IMR-90 (cell line): ENCODE data around the gene CD2AP. TPM values are rescaled to one million over a fixed set of nuclear protein-coding genes. Genes with fewer than 3 reads are reported as not detected.
"Not testable (repeated sequence)": the region's sequence is repeated elsewhere in the genome, so short reads cannot be mapped to it uniquely, and the experiment has no call there.

Experiments
- ATAC-seq: fragments of 200-7000 bp; cut with Tn5 transposase; 2 replicates; pipeline ENCODE4 v1.9.1; 2020; ENCODE audit warnings: low read depth, mild to moderate bottlenecking, moderate library complexity
- BruUV-seq: library from RNA; stranded (reverse); fragments of 400-500 nt; replicated peaks from 2 replicates; lab custom pipeline; 2021; lab: Mats Ljungman, UMichigan
- CTCF ChIA-PET: fragments of 300-600 bp; formaldehyde crosslinking; extraction: SDS; loops from one replicate; lab custom pipeline; 2021; ENCODE audit warnings: antibody characterized with exemption; lab: Yijun Ruan, JAX
- POLR2A ChIA-PET: fragments of 300-600 bp; sonication (Branson Sonifier 250); formaldehyde crosslinking; loops from one replicate; lab custom pipeline; 2022; ENCODE audit warnings: antibody characterized with exemption; ENCODE audit not compliant: unreplicated experiment; lab: Charles Lee
- DNase-seq: peaks from one replicate; pipeline ENCODE4 v3.0.0; 2013
- H2AFZ ChIP-seq: replicated peaks from 2 replicates; pipeline ENCODE3; 2013; ENCODE audit warnings: low read length, mild to moderate bottlenecking; ENCODE audit not compliant: poor library complexity
- H2AK5ac ChIP-seq: 2 replicates; pipeline ENCODE4 v1.6.1; 2013; ENCODE audit warnings: low read depth, low read length, inconsistent platforms
- H2AK9ac ChIP-seq: replicated peaks from 2 replicates; pipeline ENCODE3; 2013; ENCODE audit warnings: mild to moderate bottlenecking, low read depth, low read length, moderate library complexity; ENCODE audit not compliant: poor library complexity
- H2BK120ac ChIP-seq: 2 replicates; pipeline ENCODE4 v1.6.1; 2013; ENCODE audit warnings: low read depth, low read length, inconsistent platforms
- H2BK15ac ChIP-seq: 3 replicates; pipeline ENCODE4 v1.6.1; 2013; ENCODE audit warnings: low read depth, low read length, inconsistent platforms
- H2BK20ac ChIP-seq: 2 replicates; pipeline ENCODE4 v1.6.1; 2013; ENCODE audit warnings: low read depth, mild to moderate bottlenecking, inconsistent platforms, low read length, moderate library complexity
- H2BK5ac ChIP-seq: 2 replicates; pipeline ENCODE4 v1.6.1; 2013; ENCODE audit warnings: mild to moderate bottlenecking, low read depth, low read length, inconsistent platforms; ENCODE audit not compliant: poor library complexity, severe bottlenecking
- H3K14ac ChIP-seq: replicated peaks from 2 replicates; pipeline ENCODE4 v1.6.1; 2013; ENCODE audit warnings: low read depth, low read length, inconsistent platforms
- H3K18ac ChIP-seq: 2 replicates; pipeline ENCODE4 v1.6.1; 2013; ENCODE audit warnings: low read depth, low read length, control low read depth
- H3K23ac ChIP-seq: 2 replicates; pipeline ENCODE4 v1.6.1; 2013; ENCODE audit warnings: low read depth, low read length, inconsistent platforms
- H3K27ac ChIP-seq: 2 replicates; pipeline ENCODE4 v1.5.1; 2013; ENCODE audit warnings: mild to moderate bottlenecking, control low read depth, low read length; ENCODE audit not compliant: insufficient read depth
- H3K27me3 ChIP-seq: 2 replicates; pipeline ENCODE4 v1.6.1; 2013; ENCODE audit warnings: low read length; ENCODE audit not compliant: control insufficient read depth, insufficient read depth
- H3K36me3 ChIP-seq: 2 replicates; pipeline ENCODE4 v1.6.1; 2013; ENCODE audit warnings: low read length, mixed read lengths; ENCODE audit not compliant: control insufficient read depth, insufficient read depth
- H3K4ac ChIP-seq: 2 replicates; pipeline ENCODE4 v1.6.1; 2013; ENCODE audit warnings: low read depth, low read length, inconsistent platforms
- H3K4me1 ChIP-seq: 2 replicates; pipeline ENCODE4 v1.6.1; 2013; ENCODE audit warnings: low read length, mixed read lengths; ENCODE audit not compliant: control insufficient read depth, insufficient read depth
- H3K4me2 ChIP-seq: 2 replicates; pipeline ENCODE4 v1.6.1; 2013; ENCODE audit warnings: low read depth, mild to moderate bottlenecking, control low read depth, low read length, moderate library complexity
- H3K4me3 ChIP-seq: 2 replicates; pipeline ENCODE4 v1.5.1; 2013; ENCODE audit warnings: low read depth, mild to moderate bottlenecking, control low read depth, low read length, moderate library complexity; ENCODE audit not compliant: insufficient read depth
- H3K56ac ChIP-seq: 2 replicates; pipeline ENCODE4 v1.6.1; 2013; ENCODE audit warnings: low read length, inconsistent platforms; ENCODE audit not compliant: insufficient read depth; ENCODE audit errors: extremely low read depth
- H3K79me1 ChIP-seq, 2 experiments: 2 replicates each; pipeline ENCODE4 v1.6.1; 2013; ENCODE audit warnings: low read length in 2 of 2, inconsistent platforms in 1 of 2, low read depth in 1 of 2
- H3K9ac ChIP-seq: 2 replicates; pipeline ENCODE4 v1.6.1; 2013; ENCODE audit warnings: low read depth, low read length, control low read depth
- H3K9me1 ChIP-seq: 2 replicates; pipeline ENCODE4 v1.6.1; 2013; ENCODE audit warnings: low read length, inconsistent platforms; ENCODE audit not compliant: insufficient read depth
- H3K9me3 ChIP-seq: 2 replicates; pipeline ENCODE4 v1.6.1; 2013; ENCODE audit warnings: low read length; ENCODE audit not compliant: control insufficient read depth, insufficient read depth
- H4K20me1 ChIP-seq: 2 replicates; pipeline ENCODE4 v1.6.1; 2013; ENCODE audit warnings: low read length, inconsistent platforms; ENCODE audit not compliant: insufficient read depth
- H4K5ac ChIP-seq: 2 replicates; pipeline ENCODE4 v1.6.1; 2013; ENCODE audit warnings: mild to moderate bottlenecking, low read depth, low read length, control low read depth
- H4K8ac ChIP-seq, 2 experiments: 2 replicates each; pipeline ENCODE4 v1.6.1; 2013; ENCODE audit warnings: low read depth in 2 of 2, low read length in 2 of 2, control low read depth in 1 of 2, inconsistent platforms in 1 of 2
- H4K91ac ChIP-seq: 2 replicates; pipeline ENCODE4 v1.6.1; 2013; ENCODE audit warnings: low read depth, low read length, inconsistent platforms; ENCODE audit not compliant: insufficient read depth
- CTCF ChIP-seq: conservative IDR thresholded peaks from 2 replicates; pipeline ENCODE4 v1.5.1; 2012; ENCODE audit warnings: mild to moderate bottlenecking, low read depth, low read length, improper control_type of control experiment
- MAFK ChIP-seq: IDR thresholded peaks from 2 replicates; pipeline ENCODE4 v1.6.1; 2012; ENCODE audit warnings: low read depth, low read length, improper control_type of control experiment
- RAD21 ChIP-seq: IDR thresholded peaks from 2 replicates; pipeline ENCODE4 v1.6.1; 2012; ENCODE audit warnings: low read length, improper control_type of control experiment
- WGBS, 2 experiments: methylation state at CpG; one replicate each; pipeline versions ENCODE4 v1.1.5 to v1.1.7; 2013; ENCODE audit warnings: missing lambda C conversion rate in 2 of 2; ENCODE audit not compliant: insufficient read length in 1 of 2; ENCODE audit errors: extremely low coverage in 2 of 2; 5-methylcytosine and 5-hydroxymethylcytosine counted together
- dilution Hi-C: fragments of 300-500 bp; cut with HindIII; formaldehyde crosslinking; loops from one replicate; pipeline ENCODE4 v1.14.3; 2018; ENCODE audit warnings: low sequenced_read_pairs; ENCODE audit not compliant: unreplicated experiment
- in situ Hi-C: fragments of 300-500 bp; cut with MboI; formaldehyde crosslinking; loops from 3 replicates; pipeline ENCODE4 v1.14.3; 2019; ENCODE audit warnings: low sequenced_read_pairs, inconsistent platforms, mixed read lengths
- intact Hi-C: fragments of 100-400 bp; cut with micrococcal nuclease; formaldehyde crosslinking; loops from 2 replicates; pipeline ENCODE4 v1.10.0; 2022
- polyA plus RNA-seq, 3 experiments: library from polyadenylated mRNA; depleted of rRNA; stranded (reverse); fragments of >200 nt; gene quantifications; 2 replicates each; pipeline ENCODE4 v1.2.3, GENCODE V29; 2012; ENCODE audit warnings: low replicate concordance in 1 of 3
- total RNA-seq: library from RNA; depleted of rRNA; stranded (reverse); fragments of >200 nt; gene quantifications from 2 replicates; pipeline ENCODE4 v1.2.3, GENCODE V29; 2012

Gene CD2AP
- total and polyA plus RNA-seq, 2 of the 4 experiments (the other 2 are of a cell fraction), result 5.3 to 7.5 TPM

- TF ChIP-seq CTCF (no peak), RAD21 (no peak)
Observed at GRCh38 chr6:47646689-47647088, 169.1 kb downstream of the CD2AP start (continued).

- H3K27ac ChIP-seq, result no peak overlapping the region
- no peak overlapping the region for H2AK9ac ChIP-seq
- H3K14ac ChIP-seq, result no peak overlapping the region
- POLR2A ChIA-PET, result no interaction called here
- no peaks in the 10 kb centered on the region for H3K27me3 ChIP-seq
- no peak overlapping the region for H2BK120ac ChIP-seq
- no peak overlapping the region for H3K23ac ChIP-seq
- no peak overlapping the region for H3K9ac ChIP-seq
- no peak overlapping the region for H2AK5ac ChIP-seq
- no peak overlapping the region for H4K5ac ChIP-seq
- ATAC-seq (no peak), DNase-seq (no peak)
- H4K91ac ChIP-seq, result no peak overlapping the region
- no CpG with 5 or more reads among the region's 1 CpG for WGBS, 2 experiments
- H3K4me2 ChIP-seq, result no peak overlapping the region
- H3K9me3 ChIP-seq, result no peaks in the 10 kb centered on the region
- no peak overlapping the region for H3K4me3 ChIP-seq
- no peaks in the 10 kb centered on the region for H3K36me3 ChIP-seq
- no peak overlapping the region for H3K4ac ChIP-seq
- H3K56ac ChIP-seq, result no peak overlapping the region
- in situ Hi-C loops, result no loop called here
- H2AFZ ChIP-seq, result no peak overlapping the region
- no peaks in the 10 kb centered on the region for H4K20me1 ChIP-seq
- H3K9me1 ChIP-seq, result no peaks in the 10 kb centered on the region
- no TSS peak for BruUV-seq
- no peak overlapping the region for H2BK15ac ChIP-seq
- no peak overlapping the region for H3K18ac ChIP-seq
- no peak for TF ChIP-seq MAFK
- CTCF ChIA-PET, result interaction anchor here (1.4 kb wide), 1 partner anchor 16 kb away, joined by 3 read pairs; no protein-coding TSS in a partner anchor
- H2BK20ac ChIP-seq, result no peak overlapping the region
- dilution Hi-C loops, result no loop called here
- H3K4me1 ChIP-seq, result no peaks in the 10 kb centered on the region
- intact Hi-C loops, result no loop called here
- no peak overlapping the region for H2BK5ac ChIP-seq
- no peak overlapping the region for H4K8ac ChIP-seq
- H3K79me1 ChIP-seq, result no peaks in the 10 kb centered on the region
Observed at GRCh38 chr6:47647188-47647587, 169.6 kb downstream of the CD2AP start.

GRCh38 chr6:47647626-47648025 lies 170.0 kb downstream of the CD2AP start:
- H2AK9ac ChIP-seq, H3K27ac ChIP-seq, H3K23ac ChIP-seq, H3K4me3 ChIP-seq, H4K8ac ChIP-seq, H4K20me1 ChIP-seq, H4K91ac ChIP-seq, ATAC-seq, H3K14ac ChIP-seq, H2BK20ac ChIP-seq, H3K4me2 ChIP-seq, H2AK5ac ChIP-seq, H3K9me3 ChIP-seq, H3K4me1 ChIP-seq, H3K4ac ChIP-seq, H2BK120ac ChIP-seq, in situ Hi-C loops, H2AFZ ChIP-seq, H2BK5ac ChIP-seq, H3K56ac ChIP-seq, H3K18ac ChIP-seq, intact Hi-C loops, H3K9ac ChIP-seq, BruUV-seq, dilution Hi-C loops, H3K36me3 ChIP-seq, DNase-seq, H3K9me1 ChIP-seq, H3K27me3 ChIP-seq, H4K5ac ChIP-seq, H3K79me1 ChIP-seq, H2BK15ac ChIP-seq, POLR2A ChIA-PET: not testable (repeated sequence)
- WGBS, 2 experiments, result no CpG with 5 or more reads among the region's 4 CpGs
- CTCF ChIA-PET, result interaction anchor here (1.4 kb wide), 1 partner anchor 16 kb away, joined by 3 read pairs; no protein-coding TSS in a partner anchor
